Measurements from ENCODE around the gene MRGPRE.

MRGPRE gene

GRCh38 chr11:3177931-3178330 is 54.3 kb downstream of the MRGPRE start:
- DNase-seq, result no peak

Data from cerebellar nuclear complex (tissue), 1 donor.